Activated T-helper 2 cell treated with anti-CD3 and anti-CD28 coated beads, Interferon-gamma antibody, Interleukin-2, Interleukin-4, amounts not matched to agents 10 μg/mL and 5 μg/mL and 100 μg/mL, durations not matched to agents 14 hours and 24 hours and 36 hours (primary cell): Measurements from ENCODE around the gene TMEM97. TPM values are rescaled to one million over a fixed set of nuclear protein-coding genes. Genes with fewer than 3 reads are reported as not detected.
A peak's percentile ranks its signal among the peaks of the same experiment; 100 is the strongest.

Experiments used
- DNase-seq: peaks from one replicate; pipeline ENCODE4 v3.0.0; 2021; ENCODE audit warnings: low spot score
- H3K27ac Mint-ChIP-seq: one replicate; pipeline ENCODE4 v1.8.0; 2021; ENCODE audit warnings: mixed read lengths
- H3K27me3 Mint-ChIP-seq: one replicate; pipeline ENCODE4 v1.8.0; 2021; ENCODE audit warnings: low read depth, mixed read lengths
- H3K36me3 Mint-ChIP-seq: one replicate; pipeline ENCODE4 v1.8.0; 2021; ENCODE audit warnings: low read depth, mixed read lengths
- H3K4me1 Mint-ChIP-seq: one replicate; pipeline ENCODE4 v1.8.0; 2021; ENCODE audit warnings: low read depth, mixed read lengths
- H3K4me3 Mint-ChIP-seq: one replicate; pipeline ENCODE4 v1.8.0; 2021; ENCODE audit warnings: low read depth, mild to moderate bottlenecking, moderate library complexity, mixed read lengths
- H3K9me3 Mint-ChIP-seq: one replicate; pipeline ENCODE4 v1.8.0; 2021; ENCODE audit warnings: mixed read lengths
- intact Hi-C: fragments of 100-400 bp; cut with micrococcal nuclease; formaldehyde crosslinking; loops from one replicate; pipeline ENCODE4 v1.15.1; 2023
- total RNA-seq: library from RNA; stranded (reverse); gene quantifications from 2 replicates; pipeline ENCODE4 v1.2.3, GENCODE V29; 2022

Gene TMEM97
- total RNA-seq, 1 donor from 2014 or later = 60.5 TPM

GRCh38 chr17:28344435-28344901, 25.5 kb downstream of the TMEM97 start:
- Mint-ChIP-seq H3K36me3 (peaks cover 75% of the 10 kb centered on the region), H3K4me3 (no peak overlapping the region), H3K4me1 (no peaks in the 10 kb centered on the region), H3K27ac (no peak overlapping the region), H3K27me3 (no peaks in the 10 kb centered on the region), H3K9me3 (no peaks in the 10 kb centered on the region)
- DNase-seq = no peak
- intact Hi-C loops = no loop called here

GRCh38 chr17:28345419-28346198, 26.6 kb downstream of the TMEM97 start:
- Mint-ChIP-seq H3K27ac (no peak overlapping the region), H3K4me3 (no peak overlapping the region), H3K36me3 (peaks cover 77% of the 10 kb centered on the region), H3K9me3 (no peaks in the 10 kb centered on the region), H3K27me3 (no peaks in the 10 kb centered on the region), H3K4me1 (no peaks in the 10 kb centered on the region)
- no peak for DNase-seq
- intact Hi-C loops = no loop called here

- Mint-ChIP-seq H3K36me3 (peaks cover 77% of the 10 kb centered on the region), H3K9me3 (no peaks in the 10 kb centered on the region), H3K4me1 (no peaks in the 10 kb centered on the region), H3K4me3 (no peak overlapping the region), H3K27me3 (no peaks in the 10 kb centered on the region), H3K27ac (no peak overlapping the region)
- intact Hi-C loops = no loop called here
- no peak for DNase-seq
Observed at GRCh38 chr17:28346199-28346580, 27.2 kb downstream of the TMEM97 start.

- DNase-seq = no peak
- H3K27ac Mint-ChIP-seq = no peak overlapping the region
- H3K9me3 Mint-ChIP-seq = no peaks in the 10 kb centered on the region
- no peak overlapping the region for H3K4me3 Mint-ChIP-seq
- H3K4me1 Mint-ChIP-seq = no peaks in the 10 kb centered on the region
- peaks cover 77% of the 10 kb centered on the region for H3K36me3 Mint-ChIP-seq
- H3K27me3 Mint-ChIP-seq = no peaks in the 10 kb centered on the region
- intact Hi-C loops = no loop called here
Observed at GRCh38 chr17:28346746-28347246, 27.8 kb downstream of the TMEM97 start.

GRCh38 chr17:28347261-28347891, 28.4 kb downstream of the TMEM97 start:
- Mint-ChIP-seq H3K27me3 (no peaks in the 10 kb centered on the region), H3K4me3 (no peak overlapping the region), H3K9me3 (no peaks in the 10 kb centered on the region), H3K36me3 (peaks cover 74% of the 10 kb centered on the region), H3K4me1 (no peaks in the 10 kb centered on the region), H3K27ac (no peak overlapping the region)
- intact Hi-C loops = no loop called here
- DNase-seq = no peak

- no peaks in the 10 kb centered on the region for H3K4me1 Mint-ChIP-seq
- H3K27me3 Mint-ChIP-seq = no peaks in the 10 kb centered on the region
- no peak for DNase-seq
- no peaks in the 10 kb centered on the region for H3K9me3 Mint-ChIP-seq
- H3K27ac Mint-ChIP-seq = no peak overlapping the region
- peaks cover 80% of the 10 kb centered on the region for H3K36me3 Mint-ChIP-seq
- intact Hi-C loops = no loop called here
- no peak overlapping the region for H3K4me3 Mint-ChIP-seq
Observed at GRCh38 chr17:28348979-28349378, 30.0 kb downstream of the TMEM97 start.

GRCh38 chr17:28350271-28350670, 31.3 kb downstream of the TMEM97 start:
- intact Hi-C loops = no loop called here
- no peak overlapping the region for H3K4me3 Mint-ChIP-seq
- H3K9me3 Mint-ChIP-seq = no peaks in the 10 kb centered on the region
- peaks cover 84% of the 10 kb centered on the region for H3K36me3 Mint-ChIP-seq
- peaks cover 3% of the 10 kb centered on the region for H3K4me1 Mint-ChIP-seq
- no peak overlapping the region for H3K27ac Mint-ChIP-seq
- no peaks in the 10 kb centered on the region for H3K27me3 Mint-ChIP-seq
- no peak for DNase-seq

GRCh38 chr17:28357061-28357900, 38.3 kb downstream of the TMEM97 start, which contains the start of gene POLDIP2:
TSS of gene POLDIP2 (minus strand) at chr17:28357527. CDS start at chr17:28357448, 79 bp downstream.
- Mint-ChIP-seq H3K27ac (peak within 1 kb of the TSS; percentile 95), H3K36me3 (peaks cover 62% of the 10 kb centered on the region), H3K9me3 (no peaks in the 10 kb centered on the region), H3K4me3 (peak within 1 kb of the TSS; percentile 97), H3K27me3 (no peaks in the 10 kb centered on the region), H3K4me1 (peaks cover 22% of the 10 kb centered on the region)
- intact Hi-C loops = loop anchor here (1.0 kb wide), 2 partner anchors 14 to 22 kb away; partner anchors contain the start of genes IFT20, SARM1 and TNFAIP1
- peak; percentile 96 for DNase-seq

- no peaks in the 10 kb centered on the region for H3K27me3 Mint-ChIP-seq
- H3K4me1 Mint-ChIP-seq = peaks cover 22% of the 10 kb centered on the region
- H3K27ac Mint-ChIP-seq = peak overlapping the region; percentile 95
Observed at GRCh38 chr17:28357901-28358197, 38.8 kb downstream of the TMEM97 start.

GRCh38 chr17:28363186-28363585, 44.2 kb downstream of the TMEM97 start:
- no peak for DNase-seq
- Mint-ChIP-seq H3K36me3 (peaks cover 25% of the 10 kb centered on the region), H3K4me3 (no peak overlapping the region), H3K4me1 (peaks cover 4% of the 10 kb centered on the region), H3K9me3 (no peaks in the 10 kb centered on the region), H3K27me3 (no peaks in the 10 kb centered on the region), H3K27ac (no peak overlapping the region)
- intact Hi-C loops = no loop called here

More at GRCh38 chr17:28357901-28358197, 38.8 kb downstream of the TMEM97 start:
- no peak for DNase-seq
- Mint-ChIP-seq H3K9me3 (no peaks in the 10 kb centered on the region), H3K4me3 (peak overlapping the region; percentile 97), H3K36me3 (peaks cover 60% of the 10 kb centered on the region)
- intact Hi-C loops = loop anchor here (1.0 kb wide), 2 partner anchors 13 to 23 kb away; partner anchors contain the start of genes IFT20, SARM1 and TNFAIP1

GRCh38 chr17:28363776-28364650, 45.0 kb downstream of the TMEM97 start:
- peaks cover 25% of the 10 kb centered on the region for H3K36me3 Mint-ChIP-seq
- intact Hi-C loops = no loop called here
- no peaks in the 10 kb centered on the region for H3K4me1 Mint-ChIP-seq
- H3K9me3 Mint-ChIP-seq = no peaks in the 10 kb centered on the region
- no peak overlapping the region for H3K4me3 Mint-ChIP-seq
- no peak overlapping the region for H3K27ac Mint-ChIP-seq
- DNase-seq = no peak
- H3K27me3 Mint-ChIP-seq = no peaks in the 10 kb centered on the region
